Nephron (organoid): ENCODE data around the gene F11R.
"Not testable (repeated sequence)": the region's sequence is repeated elsewhere in the genome, so short reads cannot be mapped to it uniquely, and the experiment has no call there.

Experiments
- H3K27ac Mint-ChIP-seq, 3 experiments: 2 replicates each; pipeline ENCODE4 v1.8.0; 2020; ENCODE audit warnings: mixed read lengths in 3 of 3, mild to moderate bottlenecking in 2 of 3, moderate library complexity in 1 of 3
- H3K27me3 Mint-ChIP-seq: 2 replicates; pipeline ENCODE4 v1.8.0; 2021; ENCODE audit warnings: low read depth, mild to moderate bottlenecking, moderate library complexity, mixed read lengths
- H3K36me3 Mint-ChIP-seq: 2 replicates; pipeline ENCODE4 v1.8.0; 2020; ENCODE audit warnings: low read depth, mixed read lengths
- H3K4me1 Mint-ChIP-seq: 2 replicates; pipeline ENCODE4 v1.8.0; 2020; ENCODE audit warnings: mixed read lengths
- H3K4me3 Mint-ChIP-seq, 3 experiments: 2 replicates each; pipeline ENCODE4 v1.8.0; 2020; ENCODE audit warnings: mild to moderate bottlenecking in 3 of 3, mixed read lengths in 3 of 3, moderate library complexity in 2 of 3
- H3K9me3 Mint-ChIP-seq: 2 replicates; pipeline ENCODE4 v1.8.0; 2020; ENCODE audit warnings: mixed read lengths
- CTCF ChIP-seq, 3 experiments: fragments of 200-600 bp; sonication (generic); IDR thresholded peaks; one replicate each; pipeline ENCODE4 v1.5.0; 2021; ENCODE audit warnings: antibody characterized with exemption in 3 of 3; ENCODE audit not compliant: unreplicated experiment in 3 of 3

The F11R gene

DNA sequence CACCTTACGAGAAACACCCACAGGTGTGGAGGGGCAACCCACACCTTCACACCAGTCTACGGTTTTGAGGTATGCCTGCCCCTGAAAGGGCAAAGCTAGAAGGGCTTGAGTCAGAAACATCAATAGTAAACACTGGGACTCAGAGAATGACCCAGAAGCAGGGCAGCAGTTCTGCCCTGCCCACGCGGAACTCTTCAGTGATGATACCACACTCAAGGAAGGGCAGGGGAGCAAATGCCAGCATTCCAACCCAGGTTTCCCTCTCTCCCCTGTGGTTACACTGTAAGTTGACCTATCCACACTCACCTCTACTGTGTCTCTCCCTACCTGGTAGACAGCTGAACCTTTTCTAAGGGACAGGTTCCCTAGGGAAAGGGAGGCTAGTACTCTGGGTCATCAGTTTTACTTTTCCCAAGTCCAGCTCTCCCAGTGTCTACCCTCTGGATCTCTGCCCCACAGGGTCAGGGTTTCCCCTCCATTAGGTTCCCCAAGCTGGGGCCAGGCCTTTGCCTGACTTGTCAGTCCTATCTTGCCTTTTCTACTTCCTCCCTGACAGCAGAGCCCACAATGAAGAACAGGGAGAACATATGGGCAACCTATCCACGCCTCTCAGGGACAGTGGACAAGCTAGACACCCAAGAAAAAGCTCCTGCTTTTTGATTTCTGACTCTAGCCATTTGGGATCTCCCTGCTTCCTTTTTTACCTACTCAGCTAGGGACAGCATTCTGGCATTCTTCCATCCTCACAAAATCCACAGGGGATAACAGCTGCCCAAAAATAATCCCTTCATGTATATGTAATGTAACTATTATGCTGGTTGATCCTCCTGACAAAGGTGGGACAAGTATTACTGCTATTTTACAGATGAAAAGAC is 3.0 kb downstream of the F11R start:
- no peak for TF ChIP-seq CTCF (IDR thresholded peaks at IDR 0.05; ENCODE audit: unreplicated experiment in 3 of 3)
- Mint-ChIP-seq H3K9me3 (no peaks in the 10 kb centered on the region), H3K4me3 (peak overlapping the region in 1 of 3 experiments; percentile 36), H3K4me1 (peaks cover 24% of the 10 kb centered on the region), H3K27me3 (peaks cover 53% of the 10 kb centered on the region), H3K27ac (no peak overlapping the region), H3K36me3 (no peaks in the 10 kb centered on the region)

GRCh38 chr1:161017181-161017580 is 3.8 kb downstream of the F11R start:
- H3K36me3 Mint-ChIP-seq: not testable (repeated sequence)

DNA sequence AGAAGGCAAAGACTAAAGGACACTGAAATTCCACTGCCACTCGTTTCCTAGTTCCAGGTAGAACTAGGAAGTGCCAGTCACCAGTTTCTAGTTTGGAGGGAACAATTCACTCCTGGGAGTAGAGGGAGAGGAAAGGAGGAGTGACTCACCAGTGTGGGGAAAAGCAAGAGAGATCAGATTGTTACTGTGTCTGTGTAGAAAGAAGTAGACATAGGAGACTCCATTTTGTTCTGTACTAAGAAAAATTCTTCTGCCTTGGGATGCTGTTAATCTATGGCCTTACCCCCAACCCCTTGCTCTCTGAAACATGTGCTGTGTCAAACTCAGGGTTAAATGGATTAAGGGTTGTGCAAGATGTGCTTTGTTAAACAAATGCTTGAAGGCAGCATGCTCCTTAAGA is 4.3 kb downstream of the F11R start:
- not testable (repeated sequence) for H3K27ac Mint-ChIP-seq, H3K4me3 Mint-ChIP-seq, H3K36me3 Mint-ChIP-seq, H3K9me3 Mint-ChIP-seq
- H3K4me1 Mint-ChIP-seq: peaks cover 24% of the 10 kb centered on the region
- peaks cover 42% of the 10 kb centered on the region for H3K27me3 Mint-ChIP-seq

More at GRCh38 chr1:161017181-161017580, 3.8 kb downstream of the F11R start:
- peaks cover 47% of the 10 kb centered on the region for H3K27me3 Mint-ChIP-seq
- H3K27ac Mint-ChIP-seq, H3K9me3 Mint-ChIP-seq, H3K4me3 Mint-ChIP-seq: not testable (repeated sequence)
- peaks cover 24% of the 10 kb centered on the region for H3K4me1 Mint-ChIP-seq

GRCh38 chr1:161013488-161014230 is 7.3 kb downstream of the F11R start:
- Mint-ChIP-seq H3K4me1 (peaks cover 8% of the 10 kb centered on the region), H3K27ac (peak overlapping the region; percentile 47 to 72 (median 63)), H3K4me3 (no peak overlapping the region), H3K36me3 (no peaks in the 10 kb centered on the region), H3K9me3 (no peaks in the 10 kb centered on the region), H3K27me3 (peaks cover 15% of the 10 kb centered on the region)
- no peak for TF ChIP-seq CTCF (IDR thresholded peaks at IDR 0.05; ENCODE audit: unreplicated experiment in 3 of 3)

- Mint-ChIP-seq H3K4me3 (no peak overlapping the region), H3K4me1 (peaks cover 8% of the 10 kb centered on the region), H3K27ac (peak overlapping the region in 2 of 3 experiments; percentile 47 to 63)
Measured at GRCh38 chr1:161013131-161013487, 7.8 kb downstream of the F11R start.

DNA sequence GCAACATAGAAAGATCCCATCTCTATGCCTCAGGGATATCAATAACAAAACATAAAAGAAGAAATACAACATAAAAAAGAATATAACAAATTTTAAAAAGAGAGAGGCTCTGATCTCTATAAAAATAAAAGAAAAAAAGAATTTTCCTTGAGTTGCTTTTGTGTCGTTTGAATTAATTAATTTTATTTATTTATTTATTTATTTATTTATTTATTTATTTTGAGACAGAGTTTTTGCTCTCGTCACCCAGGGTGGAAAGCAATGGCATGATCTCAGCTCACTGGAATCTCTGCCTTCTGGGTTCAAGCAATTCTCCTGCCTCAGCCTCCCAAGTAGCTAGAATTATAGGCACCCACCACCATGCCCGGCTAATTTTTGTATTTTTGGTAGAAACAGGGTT is 8.5 kb downstream of the F11R start:
- Mint-ChIP-seq H3K36me3 (no peaks in the 10 kb centered on the region), H3K27me3 (peaks cover 3% of the 10 kb centered on the region), H3K9me3 (no peaks in the 10 kb centered on the region), H3K4me1 (peaks cover 8% of the 10 kb centered on the region), H3K4me3 (no peak overlapping the region), H3K27ac (no peak overlapping the region)
- TF ChIP-seq CTCF (IDR thresholded peaks at IDR 0.05; ENCODE audit: unreplicated experiment in 3 of 3): no peak

More at GRCh38 chr1:161013131-161013487, 7.8 kb downstream of the F11R start:
- peaks cover 9% of the 10 kb centered on the region for H3K27me3 Mint-ChIP-seq
- H3K9me3 Mint-ChIP-seq: no peaks in the 10 kb centered on the region
- TF ChIP-seq CTCF (IDR thresholded peaks at IDR 0.05; ENCODE audit: unreplicated experiment in 3 of 3): no peak
- H3K36me3 Mint-ChIP-seq: no peaks in the 10 kb centered on the region
